Left lung (tissue), 10 donors: ENCODE data around the gene LRRC26. TPM values are rescaled to one million over a fixed set of nuclear protein-coding genes. Genes with fewer than 3 reads are reported as not detected.

Source experiments
- ATAC-seq: fragments of 200-7000 bp; cut with Tn5 transposase; one replicate; pipeline ENCODE4 v1.9.1; 2020; ENCODE audit warnings: moderate library complexity
- DNase-seq, 4 donors: peaks; one replicate each; pipeline ENCODE4 v3.0.0-alpha.2; 2013 to 2020
- H3K27ac ChIP-seq, 2 donors: fragments of 200-600 bp; sonication (generic) in 1 of 2; one replicate each; pipeline versions ENCODE4 v1.5.0 to v1.8.0; 2020 to 2021
- H3K27me3 ChIP-seq, 2 donors: fragments of 200-600 bp; sonication (generic) in 1 of 2; one replicate each; pipeline versions ENCODE4 v1.5.0 to v1.8.0; 2020 to 2021
- H3K36me3 ChIP-seq, 2 donors: fragments of 200-600 bp; sonication (generic) in 1 of 2; one replicate each; pipeline versions ENCODE4 v1.5.0 to v1.8.0; 2020 to 2021
- H3K4me1 ChIP-seq, 2 donors: fragments of 200-600 bp; one replicate each; pipeline ENCODE4 v1.8.0; 2021
- H3K4me3 ChIP-seq, 2 donors: fragments of 200-600 bp; sonication (generic) in 1 of 2; one replicate each; pipeline versions ENCODE4 v1.5.0 to v1.8.0; 2020 to 2021; ENCODE audit warnings: mild to moderate bottlenecking in 1 of 2
- H3K9me3 ChIP-seq, 2 donors: fragments of 200-600 bp; sonication (generic) in 1 of 2; one replicate each; pipeline versions ENCODE4 v1.5.0 to v1.8.0; 2020 to 2021
- CTCF ChIP-seq, 2 donors: fragments of 200-600 bp; sonication (generic) in 1 of 2; IDR thresholded peaks; one replicate each; pipeline versions ENCODE4 v1.5.0 to v1.8.0; 2021; ENCODE audit warnings: antibody characterized with exemption in 2 of 2
- intact Hi-C, 2 donors: fragments of 100-400 bp; cut with DNase I; formaldehyde crosslinking; loops; one replicate each; pipeline versions ENCODE4 v1.11.2 to v1.14.2; 2022
- polyA plus RNA-seq, 6 donors: library from polyadenylated mRNA; unstranded; fragments of 120-200 nt; gene quantifications; one replicate each; pipeline ENCODE4 v1.2.1, GENCODE V29; 2013; ENCODE audit not compliant: insufficient read length in 6 of 6
- total RNA-seq, 2 donors: library from RNA; stranded (reverse); fragmentation: NEBNext Ultra II Directional; extraction: Animal tissue kit (Norgen Biotek cat#: 25700); gene quantifications; one replicate each; pipeline ENCODE4 v1.2.1, GENCODE V29; 2021
- donor health status: DM: no; HTN: yes; CAD: no.
- donor health status: DM: no; HTN: no; CAD: no.

The LRRC26 gene
- total and polyA plus RNA-seq, 8 donors, result 0.23 to 0.63 (median 0.40) TPM; not detected in 4

- H3K36me3 ChIP-seq, result peaks cover 0 to 24% of the 10 kb centered on the region in 2 donors
- DNase-seq, result no peak
- peaks cover 19 to 70% of the 10 kb centered on the region in 2 donors for H3K27me3 ChIP-seq
- intact Hi-C loops, result no loop called here
- no peak overlapping the region for H3K4me3 ChIP-seq
- no peaks in the 10 kb centered on the region for H3K9me3 ChIP-seq
- no peak for TF ChIP-seq CTCF (IDR thresholded peaks at IDR 0.05)
- H3K27ac ChIP-seq, result no peak overlapping the region
- no peak for ATAC-seq
- H3K4me1 ChIP-seq, result peaks cover 0 to 15% of the 10 kb centered on the region in 2 donors
These were observed 4.2 kb upstream of the LRRC26 start for GRCh38 chr9:137173796-137174664.

GRCh38 chr9:137172901-137173795 lies 3.3 kb upstream of the LRRC26 start:
- H3K36me3 ChIP-seq, result peaks cover 0 to 15% of the 10 kb centered on the region in 2 donors
- no peak overlapping the region for H3K4me3 ChIP-seq
- no peaks in the 10 kb centered on the region for H3K9me3 ChIP-seq
- H3K4me1 ChIP-seq, result peaks cover 5 to 21% of the 10 kb centered on the region in 2 donors
- peaks cover 28 to 79% of the 10 kb centered on the region in 2 donors for H3K27me3 ChIP-seq
- DNase-seq (no peak), ATAC-seq (no peak)
- no peak overlapping the region for H3K27ac ChIP-seq
- TF ChIP-seq CTCF (IDR thresholded peaks at IDR 0.05), result no peak
- intact Hi-C loops, result no loop called here

GRCh38 chr9:137171149-137171900 lies 1.5 kb upstream of the LRRC26 start:
- peaks cover 46 to 97% of the 10 kb centered on the region in 2 donors for H3K27me3 ChIP-seq
- intact Hi-C loops, result no loop called here

GRCh38 chr9:137170486-137171148 lies 766 bp upstream of the LRRC26 start:
- DNase-seq (no peak), ATAC-seq (no peak)
- Histone ChIP-seq H3K27ac (no peak overlapping the region), H3K27me3 (peaks cover 53 to 100% of the 10 kb centered on the region in 2 donors), H3K36me3 (no peaks in the 10 kb centered on the region), H3K4me3 (no peak overlapping the region), H3K4me1 (peaks cover 8 to 22% of the 10 kb centered on the region in 2 donors), H3K9me3 (no peaks in the 10 kb centered on the region)
- intact Hi-C loops, result no loop called here
- no peak for TF ChIP-seq CTCF (IDR thresholded peaks at IDR 0.05)

More at GRCh38 chr9:137171149-137171900, 1.5 kb upstream of the LRRC26 start:
- DNase-seq, result no peak
- ATAC-seq, result no peak
- Histone ChIP-seq H3K4me1 (peaks cover 8 to 22% of the 10 kb centered on the region in 2 donors), H3K27ac (no peak overlapping the region), H3K4me3 (no peak overlapping the region), H3K36me3 (no peaks in the 10 kb centered on the region), H3K9me3 (no peaks in the 10 kb centered on the region)
- no peak for TF ChIP-seq CTCF (IDR thresholded peaks at IDR 0.05)
